Body of pancreas (tissue), 4 donors: ENCODE measurements around the gene MYL11.

Source experiments
- POLR2A ChIP-seq, 3 donors: fragments of 450-650 bp; IDR thresholded peaks; one replicate each; pipeline ENCODE4 v1.6.1; 2016; ENCODE audit warnings: antibody characterized with exemption in 3 of 3, mild to moderate bottlenecking in 2 of 3
- TF ChIP-seq, protein P1 (sequence below), 7 experiments: fragments of 450-650 bp in 4 of 7; fragments of 200-600 bp in 3 of 7; sonication (generic) in 3 of 7; IDR thresholded peaks; one replicate each; pipeline ENCODE4 v1.5.1; 2016 to 2019; ENCODE audit warnings: antibody characterized with exemption in 7 of 7

DNA sequence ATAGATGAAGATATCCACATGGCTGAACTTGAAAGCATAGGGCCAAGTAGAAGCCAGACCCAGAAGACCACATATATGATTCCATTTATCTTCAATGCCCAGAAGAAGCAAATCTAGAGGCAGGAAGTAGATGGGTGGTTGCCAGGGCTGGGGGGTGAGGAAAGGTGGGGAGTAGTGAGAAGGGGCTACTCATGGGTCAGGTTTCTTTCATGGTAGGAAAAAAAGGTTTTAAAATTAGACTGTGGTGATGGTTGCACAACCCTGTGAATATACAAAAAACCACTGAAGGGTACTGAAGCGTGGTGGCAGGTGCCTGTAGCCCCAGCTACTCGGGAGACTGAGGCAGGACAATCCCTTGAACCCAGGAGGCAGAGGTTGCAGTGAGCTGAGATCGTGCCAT lies 24.9 kb upstream of the MYL11 start:
- TF ChIP-seq POLR2A (IDR thresholded peaks at IDR 0.05), result no peak
- TF ChIP-seq, protein P1, sequence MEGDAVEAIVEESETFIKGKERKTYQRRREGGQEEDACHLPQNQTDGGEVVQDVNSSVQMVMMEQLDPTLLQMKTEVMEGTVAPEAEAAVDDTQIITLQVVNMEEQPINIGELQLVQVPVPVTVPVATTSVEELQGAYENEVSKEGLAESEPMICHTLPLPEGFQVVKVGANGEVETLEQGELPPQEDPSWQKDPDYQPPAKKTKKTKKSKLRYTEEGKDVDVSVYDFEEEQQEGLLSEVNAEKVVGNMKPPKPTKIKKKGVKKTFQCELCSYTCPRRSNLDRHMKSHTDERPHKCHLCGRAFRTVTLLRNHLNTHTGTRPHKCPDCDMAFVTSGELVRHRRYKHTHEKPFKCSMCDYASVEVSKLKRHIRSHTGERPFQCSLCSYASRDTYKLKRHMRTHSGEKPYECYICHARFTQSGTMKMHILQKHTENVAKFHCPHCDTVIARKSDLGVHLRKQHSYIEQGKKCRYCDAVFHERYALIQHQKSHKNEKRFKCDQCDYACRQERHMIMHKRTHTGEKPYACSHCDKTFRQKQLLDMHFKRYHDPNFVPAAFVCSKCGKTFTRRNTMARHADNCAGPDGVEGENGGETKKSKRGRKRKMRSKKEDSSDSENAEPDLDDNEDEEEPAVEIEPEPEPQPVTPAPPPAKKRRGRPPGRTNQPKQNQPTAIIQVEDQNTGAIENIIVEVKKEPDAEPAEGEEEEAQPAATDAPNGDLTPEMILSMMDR (IDR thresholded peaks at IDR 0.05), result no peak
